Calu3 (cell line): Measurements from ENCODE around the gene ADCY3. TPM values are rescaled to one million over a fixed set of nuclear protein-coding genes. Genes with fewer than 3 reads are reported as not detected.

Experiments used
- BruUV-seq: library from RNA; stranded (reverse); fragments of 400-500 nt; replicated peaks from 2 replicates; lab custom pipeline; 2021; lab: Mats Ljungman, UMichigan
- CTCF ChIA-PET: fragments of 300-600 bp; sonication (Branson Sonifier 250); formaldehyde crosslinking; loops from one replicate; lab custom pipeline; 2022; ENCODE audit warnings: antibody characterized with exemption; lab: Charles Lee
- DNase-seq: peaks from one replicate; pipeline ENCODE4 v3.0.0; 2022
- H3K27ac Mint-ChIP-seq: one replicate; pipeline ENCODE4 v1.8.0; 2022; ENCODE audit warnings: mixed read lengths; ENCODE audit not compliant: unreplicated experiment
- H3K27me3 Mint-ChIP-seq: one replicate; pipeline ENCODE4 v1.8.0; 2022; ENCODE audit warnings: mixed read lengths; ENCODE audit not compliant: unreplicated experiment
- H3K36me3 Mint-ChIP-seq: one replicate; pipeline ENCODE4 v1.8.0; 2022; ENCODE audit warnings: mild to moderate bottlenecking, moderate library complexity, mixed read lengths; ENCODE audit not compliant: insufficient read depth, unreplicated experiment
- H3K4me1 Mint-ChIP-seq: one replicate; pipeline ENCODE4 v1.8.0; 2022; ENCODE audit warnings: mild to moderate bottlenecking, low read depth, mixed read lengths; ENCODE audit not compliant: unreplicated experiment
- H3K4me3 Mint-ChIP-seq: one replicate; pipeline ENCODE4 v1.8.0; 2022; ENCODE audit warnings: mild to moderate bottlenecking, low read depth, moderate library complexity, mixed read lengths; ENCODE audit not compliant: unreplicated experiment
- H3K9me3 Mint-ChIP-seq: one replicate; pipeline ENCODE4 v1.8.0; 2022; ENCODE audit warnings: low read depth, mixed read lengths; ENCODE audit not compliant: unreplicated experiment
- CTCF ChIP-seq: fragments of 200-600 bp; IDR thresholded peaks from one replicate; pipeline ENCODE4 v1.8.0; 2022; ENCODE audit warnings: antibody characterized with exemption; ENCODE audit not compliant: unreplicated experiment
- intact Hi-C: fragments of 100-400 bp; cut with micrococcal nuclease; formaldehyde crosslinking; loops from one replicate; pipeline ENCODE4 v1.10.0; 2022; ENCODE audit not compliant: unreplicated experiment
- total RNA-seq: library from RNA; stranded (reverse); gene quantifications from 2 replicates; pipeline ENCODE4 v1.2.3, GENCODE V29; 2022

ADCY3 gene
- total RNA-seq, 1 experiment from 2014 or later, result 63.7 TPM

GRCh38 chr2:24945907-24946306, 25.9 kb upstream of the ADCY3 start:
- CTCF ChIA-PET, result no interaction called here
- DNase-seq, result no peak
- Mint-ChIP-seq H3K36me3 (no peaks in the 10 kb centered on the region), H3K4me3 (no peak overlapping the region), H3K4me1 (no peaks in the 10 kb centered on the region), H3K27me3 (no peaks in the 10 kb centered on the region), H3K27ac (no peak overlapping the region), H3K9me3 (no peaks in the 10 kb centered on the region)
- intact Hi-C loops, result no loop called here
- BruUV-seq, result no TSS peak
- TF ChIP-seq CTCF, result no peak

GRCh38 chr2:24943427-24944053, 23.5 kb upstream of the ADCY3 start:
- no peaks in the 10 kb centered on the region for H3K9me3 Mint-ChIP-seq
- no peak for TF ChIP-seq CTCF
- H3K36me3 Mint-ChIP-seq, result no peaks in the 10 kb centered on the region
- no peak overlapping the region for H3K27ac Mint-ChIP-seq
- BruUV-seq, result no TSS peak
- no peaks in the 10 kb centered on the region for H3K27me3 Mint-ChIP-seq
- H3K4me1 Mint-ChIP-seq, result no peaks in the 10 kb centered on the region
- no peak overlapping the region for H3K4me3 Mint-ChIP-seq
- intact Hi-C loops, result no loop called here
- CTCF ChIA-PET, result interaction anchor here (0.7 kb wide), 2 partner anchors 9 to 92 kb away, joined by 3 to 6 read pairs; no protein-coding TSS in a partner anchor
- no peak for DNase-seq

GRCh38 chr2:24939353-24939752, 19.3 kb upstream of the ADCY3 start:
- Mint-ChIP-seq H3K27ac (no peak overlapping the region), H3K27me3 (no peaks in the 10 kb centered on the region), H3K36me3 (no peaks in the 10 kb centered on the region), H3K4me3 (no peak overlapping the region), H3K4me1 (no peaks in the 10 kb centered on the region), H3K9me3 (no peaks in the 10 kb centered on the region)
- intact Hi-C loops, result no loop called here
- CTCF ChIA-PET, result interaction anchor here (0.7 kb wide), 1 partner anchor 947 kb away, joined by 5 read pairs; no protein-coding TSS in a partner anchor
- DNase-seq, result no peak
- no TSS peak for BruUV-seq
- no peak for TF ChIP-seq CTCF

- CTCF ChIA-PET, result no interaction called here
Observed at GRCh38 chr2:24937236-24937635, 17.2 kb upstream of the ADCY3 start.

More at GRCh38 chr2:24937236-24937635, 17.2 kb upstream of the ADCY3 start:
- no peak for DNase-seq
- no peak overlapping the region for H3K4me3 Mint-ChIP-seq
- intact Hi-C loops, result no loop called here
- peaks cover 8% of the 10 kb centered on the region for H3K27me3 Mint-ChIP-seq
- H3K9me3 Mint-ChIP-seq, result no peaks in the 10 kb centered on the region
- no peak overlapping the region for H3K27ac Mint-ChIP-seq
- H3K4me1 Mint-ChIP-seq, result no peaks in the 10 kb centered on the region
- TF ChIP-seq CTCF, result no peak
- BruUV-seq, result no TSS peak
- H3K36me3 Mint-ChIP-seq, result no peaks in the 10 kb centered on the region
